Breast epithelium (tissue), 4 donors: ENCODE measurements around the gene BCAP31. TPM values are rescaled to one million over a fixed set of nuclear protein-coding genes. Genes with fewer than 3 reads are reported as not detected.

Experiments
- DNase-seq, 2 donors: peaks; one replicate each; pipeline ENCODE4 v3.0.0-alpha.2; 2019; ENCODE audit warnings: low spot score in 2 of 2
- H3K27ac ChIP-seq, 2 donors: fragments of 200-600 bp; sonication (generic) in 1 of 2; one replicate each; pipeline ENCODE4 v1.5.1; 2016 to 2019; ENCODE audit warnings: mild to moderate bottlenecking in 1 of 2
- H3K27me3 ChIP-seq, 2 donors: fragments of 200-600 bp; sonication (generic) in 1 of 2; one replicate each; pipeline versions ENCODE4 v1.5.1 to v1.6.0; 2017 to 2019; ENCODE audit warnings: control low read depth in 1 of 2, mild to moderate bottlenecking in 1 of 2
- H3K36me3 ChIP-seq: fragments of 200-600 bp; one replicate; pipeline ENCODE4 v1.5.1; 2019
- H3K4me1 ChIP-seq, 2 donors: fragments of 200-600 bp; sonication (generic); one replicate each; pipeline ENCODE4 v1.5.1; 2016 to 2019; ENCODE audit warnings: control low read depth in 1 of 2
- H3K4me3 ChIP-seq, 3 donors: fragments of 200-600 bp; sonication (generic); 1 replicate in 2 of 3; 2 replicates in 1 of 3; pipeline ENCODE4 v1.5.1; 2016 to 2019; ENCODE audit warnings: mild to moderate bottlenecking in 3 of 3, moderate library complexity in 2 of 3
- H3K9me3 ChIP-seq, 2 donors: fragments of 200-600 bp; sonication (generic) in 1 of 2; one replicate each; pipeline ENCODE4 v1.5.1; 2016 to 2019; ENCODE audit warnings: control low read depth in 1 of 2
- POLR2A ChIP-seq: fragments of 450-650 bp; IDR thresholded peaks from one replicate; pipeline ENCODE4 v1.6.1; 2016; ENCODE audit warnings: antibody characterized with exemption, mild to moderate bottlenecking, moderate library complexity
- POLR2AphosphoS5 ChIP-seq, 3 donors: sonication (generic); formaldehyde crosslinking; IDR thresholded peaks; one replicate each; pipeline ENCODE4 v1.6.1; 2017; ENCODE audit warnings: antibody characterized with exemption in 3 of 3
- intact Hi-C: fragments of 100-400 bp; cut with DNase I; formaldehyde crosslinking; loops from one replicate; pipeline ENCODE4 v1.15.1; 2023; ENCODE audit warnings: low total_unique reads
- total RNA-seq, 3 donors: library from RNA; depleted of rRNA; stranded (reverse); fragments of >200 nt; gene quantifications; one replicate each; pipeline ENCODE4 v1.1.0, GENCODE V29; 2016
- TF ChIP-seq, protein P1 (sequence below), 3 donors: fragments of 450-650 bp; IDR thresholded peaks; one replicate each; pipeline ENCODE4 v1.5.1; 2016 to 2017; ENCODE audit warnings: antibody characterized with exemption in 3 of 3, mild to moderate bottlenecking in 3 of 3, moderate library complexity in 3 of 3

The BCAP31 gene
- 100 to 1,000 TPM; 120 to 245 (median 129) TPM for total RNA-seq

DNA sequence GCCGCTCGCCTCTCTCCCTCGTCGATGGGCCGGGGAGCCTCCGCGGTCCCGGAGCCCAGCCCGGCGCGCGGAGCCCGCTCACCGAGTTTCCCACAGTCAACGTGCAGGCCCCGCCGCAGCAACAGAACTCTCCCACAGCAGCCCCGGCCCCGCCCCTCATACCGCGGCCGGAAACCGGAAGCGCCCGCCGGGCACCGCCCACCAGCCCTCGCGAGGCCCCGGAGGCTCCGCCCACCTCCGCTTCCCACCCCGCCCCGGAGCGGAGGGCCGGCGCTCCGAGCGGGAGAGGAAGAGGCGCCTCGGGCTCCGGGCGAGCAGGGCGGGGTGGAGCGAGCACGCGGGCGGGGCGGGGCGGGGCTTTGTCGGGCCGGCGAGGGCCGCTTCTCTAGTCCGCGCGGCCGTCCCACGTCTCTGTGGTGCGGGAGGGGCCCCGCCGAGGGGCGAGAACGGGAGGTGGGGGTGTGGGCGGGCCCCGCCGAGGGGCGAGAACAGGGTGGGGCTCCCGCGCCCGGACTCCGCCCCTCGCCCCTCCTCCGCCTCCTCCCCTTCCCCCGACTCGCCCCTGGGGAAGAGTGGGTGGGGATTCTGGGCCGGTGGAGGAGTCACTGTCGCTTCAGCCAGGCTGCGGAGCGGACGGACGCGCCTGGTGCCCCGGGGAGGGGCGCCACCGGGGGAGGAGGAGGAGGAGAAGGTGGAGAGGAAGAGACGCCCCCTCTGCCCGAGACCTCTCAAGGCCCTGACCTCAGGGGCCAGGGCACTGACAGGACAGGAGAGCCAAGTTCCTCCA is at the start of gene BCAP31, which contains the start of gene ABCD1:
Gene BCAP31 (minus strand): TSS at position 136 of the 787 bp plus-strand sequence. CDS start 1,143 bp downstream, outside the sequence.
Gene ABCD1 (plus strand): TSS at position 605 of the 787 bp plus-strand sequence. CDS start 411 bp downstream, outside the sequence.
- intact Hi-C loops: no loop called here
- peak in 2 of 3 donors; percentile 41 to 42 for TF ChIP-seq POLR2AphosphoS5 (IDR thresholded peaks at IDR 0.05)
- TF ChIP-seq POLR2A: peak; percentile 23
- TF ChIP-seq, protein P1, sequence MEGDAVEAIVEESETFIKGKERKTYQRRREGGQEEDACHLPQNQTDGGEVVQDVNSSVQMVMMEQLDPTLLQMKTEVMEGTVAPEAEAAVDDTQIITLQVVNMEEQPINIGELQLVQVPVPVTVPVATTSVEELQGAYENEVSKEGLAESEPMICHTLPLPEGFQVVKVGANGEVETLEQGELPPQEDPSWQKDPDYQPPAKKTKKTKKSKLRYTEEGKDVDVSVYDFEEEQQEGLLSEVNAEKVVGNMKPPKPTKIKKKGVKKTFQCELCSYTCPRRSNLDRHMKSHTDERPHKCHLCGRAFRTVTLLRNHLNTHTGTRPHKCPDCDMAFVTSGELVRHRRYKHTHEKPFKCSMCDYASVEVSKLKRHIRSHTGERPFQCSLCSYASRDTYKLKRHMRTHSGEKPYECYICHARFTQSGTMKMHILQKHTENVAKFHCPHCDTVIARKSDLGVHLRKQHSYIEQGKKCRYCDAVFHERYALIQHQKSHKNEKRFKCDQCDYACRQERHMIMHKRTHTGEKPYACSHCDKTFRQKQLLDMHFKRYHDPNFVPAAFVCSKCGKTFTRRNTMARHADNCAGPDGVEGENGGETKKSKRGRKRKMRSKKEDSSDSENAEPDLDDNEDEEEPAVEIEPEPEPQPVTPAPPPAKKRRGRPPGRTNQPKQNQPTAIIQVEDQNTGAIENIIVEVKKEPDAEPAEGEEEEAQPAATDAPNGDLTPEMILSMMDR (IDR thresholded peaks at IDR 0.05): no peak
- Histone ChIP-seq H3K27me3 (peaks cover 0 to 34% of the 10 kb centered on the region in 2 donors), H3K9me3 (no peaks in the 10 kb centered on the region), H3K36me3 (no peaks in the 10 kb centered on the region), H3K4me3 (peak within 1 kb of the TSS; percentile 63 to 80 (median 74)), H3K27ac (peak within 1 kb of the TSS; percentile 66 to 94), H3K4me1 (peaks cover 0 to 3% of the 10 kb centered on the region in 2 donors)
- DNase-seq: peak; percentile 80 to 84

- no peaks in the 10 kb centered on the region for H3K36me3 ChIP-seq
- DNase-seq: no peak
- H3K9me3 ChIP-seq: no peaks in the 10 kb centered on the region
- no peak overlapping the region for H3K27ac ChIP-seq
- no peaks in the 10 kb centered on the region for H3K4me1 ChIP-seq
- intact Hi-C loops: no loop called here
- no peak overlapping the region for H3K4me3 ChIP-seq
- peaks cover 0 to 57% of the 10 kb centered on the region in 2 donors for H3K27me3 ChIP-seq
- TF ChIP-seq, protein P1 (IDR thresholded peaks at IDR 0.05): no peak
- no peak for TF ChIP-seq POLR2A
- TF ChIP-seq POLR2AphosphoS5 (IDR thresholded peaks at IDR 0.05): no peak
Measured at GRCh38 chrX:153773218-153773611, 49.0 kb upstream of the BCAP31 start.

- H3K36me3 ChIP-seq: no peaks in the 10 kb centered on the region
- TF ChIP-seq POLR2A (no peak), POLR2AphosphoS5 (IDR thresholded peaks at IDR 0.05) (no peak)
- TF ChIP-seq, protein P1 (IDR thresholded peaks at IDR 0.05): no peak
- no peaks in the 10 kb centered on the region for H3K9me3 ChIP-seq
- no peak overlapping the region for H3K27ac ChIP-seq
- intact Hi-C loops: no loop called here
- no peak overlapping the region for H3K4me3 ChIP-seq
- H3K27me3 ChIP-seq: peaks cover 0 to 54% of the 10 kb centered on the region in 2 donors
- no peaks in the 10 kb centered on the region for H3K4me1 ChIP-seq
- no peak for DNase-seq
Measured at GRCh38 chrX:153772316-153773217, 48.4 kb upstream of the BCAP31 start.

GRCh38 chrX:153771415-153772315 is 47.5 kb upstream of the BCAP31 start:
- no peak for TF ChIP-seq POLR2AphosphoS5 (IDR thresholded peaks at IDR 0.05)
- no peak for TF ChIP-seq POLR2A
- TF ChIP-seq, protein P1 (IDR thresholded peaks at IDR 0.05): no peak

More at GRCh38 chrX:153771415-153772315, 47.5 kb upstream of the BCAP31 start:
- no peak for DNase-seq
- no peak overlapping the region for H3K4me3 ChIP-seq
- intact Hi-C loops: no loop called here
- H3K9me3 ChIP-seq: peaks cover 0 to 3% of the 10 kb centered on the region in 2 donors
- peaks cover 0 to 47% of the 10 kb centered on the region in 2 donors for H3K27me3 ChIP-seq
- H3K36me3 ChIP-seq: no peaks in the 10 kb centered on the region
- no peak overlapping the region for H3K27ac ChIP-seq
- no peaks in the 10 kb centered on the region for H3K4me1 ChIP-seq
